ENCODE data around the gene SMC2. TPM values are rescaled to one million over a fixed set of nuclear protein-coding genes. Genes with fewer than 3 reads are reported as not detected.
A peak's percentile ranks its signal among the peaks of the same experiment; 100 is the strongest.

The SMC2 gene
- total RNA-seq: 11.7 and 13.1 TPM in 2 replicates
- long read RNA-seq, full-length matches to known transcripts: 1 of 70 reads
- long read RNA-seq, partial matches to known transcripts: 44 of 70 reads
- long read RNA-seq, other reads (novel, unspliced or antisense): 25 of 70 reads

- peak within 1 kb of the TSS; percentile 99 for H3K4me3 Mint-ChIP-seq (ENCODE audit: unreplicated experiment)
- DNase-seq (ENCODE audit: extremely low spot score, unreplicated experiment): peak; percentile 97
- peak within 1 kb of the TSS; percentile 99 for H3K27ac Mint-ChIP-seq (ENCODE audit: unreplicated experiment)
- peaks cover 2% of the 10 kb centered on the region for H3K36me3 Mint-ChIP-seq (ENCODE audit: unreplicated experiment)
- no peak for TF ChIP-seq CTCF (IDR thresholded peaks at IDR 0.05)
- H3K4me1 Mint-ChIP-seq (ENCODE audit: unreplicated experiment): peaks cover 32% of the 10 kb centered on the region
- H3K9me3 Mint-ChIP-seq (ENCODE audit: unreplicated experiment): no peaks in the 10 kb centered on the region
- H3K27me3 Mint-ChIP-seq (ENCODE audit: unreplicated experiment): no peaks in the 10 kb centered on the region
Observed at GRCh38 chr9:104093647-104094533, at the start of gene SMC2. Gene SMC2, plus strand, starts transcription at chr9:104094309. Its CDS starts 1,076 bp downstream, at chr9:104095385.

- TF ChIP-seq CTCF (IDR thresholded peaks at IDR 0.05): no peak
- H3K9me3 Mint-ChIP-seq (ENCODE audit: unreplicated experiment): no peaks in the 10 kb centered on the region
- peaks cover 7% of the 10 kb centered on the region for H3K4me1 Mint-ChIP-seq (ENCODE audit: unreplicated experiment)
- H3K4me3 Mint-ChIP-seq (ENCODE audit: unreplicated experiment): no peak overlapping the region
- H3K27ac Mint-ChIP-seq (ENCODE audit: unreplicated experiment): no peak overlapping the region
- H3K27me3 Mint-ChIP-seq (ENCODE audit: unreplicated experiment): peaks cover 21% of the 10 kb centered on the region
- DNase-seq (ENCODE audit: extremely low spot score, unreplicated experiment): no peak
- H3K36me3 Mint-ChIP-seq (ENCODE audit: unreplicated experiment): no peaks in the 10 kb centered on the region
Observed at GRCh38 chr9:104068546-104068945, 25.6 kb upstream of the SMC2 start.

- Mint-ChIP-seq H3K27me3 (ENCODE audit: unreplicated experiment) (peaks cover 21% of the 10 kb centered on the region), H3K4me1 (ENCODE audit: unreplicated experiment) (peaks cover 7% of the 10 kb centered on the region), H3K9me3 (ENCODE audit: unreplicated experiment) (no peaks in the 10 kb centered on the region), H3K27ac (ENCODE audit: unreplicated experiment) (no peak overlapping the region), H3K36me3 (ENCODE audit: unreplicated experiment) (no peaks in the 10 kb centered on the region), H3K4me3 (ENCODE audit: unreplicated experiment) (no peak overlapping the region)
- DNase-seq (ENCODE audit: extremely low spot score, unreplicated experiment): no peak
- no peak for TF ChIP-seq CTCF (IDR thresholded peaks at IDR 0.05)
Observed at GRCh38 chr9:104069288-104069687, 24.8 kb upstream of the SMC2 start.

GRCh38 chr9:104071589-104071988 is 22.5 kb upstream of the SMC2 start:
- TF ChIP-seq CTCF (IDR thresholded peaks at IDR 0.05): no peak
- H3K27me3 Mint-ChIP-seq (ENCODE audit: unreplicated experiment): peaks cover 15% of the 10 kb centered on the region

GRCh38 chr9:104073098-104073769 is 20.9 kb upstream of the SMC2 start:
- peaks cover 15% of the 10 kb centered on the region for H3K27me3 Mint-ChIP-seq (ENCODE audit: unreplicated experiment)
- H3K4me3 Mint-ChIP-seq (ENCODE audit: unreplicated experiment): no peak overlapping the region
- no peak for DNase-seq (ENCODE audit: extremely low spot score, unreplicated experiment)
- no peaks in the 10 kb centered on the region for H3K36me3 Mint-ChIP-seq (ENCODE audit: unreplicated experiment)
- H3K9me3 Mint-ChIP-seq (ENCODE audit: unreplicated experiment): no peaks in the 10 kb centered on the region
- no peak overlapping the region for H3K27ac Mint-ChIP-seq (ENCODE audit: unreplicated experiment)
- H3K4me1 Mint-ChIP-seq (ENCODE audit: unreplicated experiment): peaks cover 29% of the 10 kb centered on the region
- no peak for TF ChIP-seq CTCF (IDR thresholded peaks at IDR 0.05)

More at GRCh38 chr9:104071589-104071988, 22.5 kb upstream of the SMC2 start:
- no peak for DNase-seq (ENCODE audit: extremely low spot score, unreplicated experiment)
- Mint-ChIP-seq H3K4me1 (ENCODE audit: unreplicated experiment) (peaks cover 29% of the 10 kb centered on the region), H3K4me3 (ENCODE audit: unreplicated experiment) (no peak overlapping the region), H3K36me3 (ENCODE audit: unreplicated experiment) (no peaks in the 10 kb centered on the region), H3K9me3 (ENCODE audit: unreplicated experiment) (no peaks in the 10 kb centered on the region), H3K27ac (ENCODE audit: unreplicated experiment) (no peak overlapping the region)

Data from osteocyte (in vitro differentiated cells).